WI38 (cell line): ENCODE results near the gene FAM204A.

Source experiments
- H3K4me3 ChIP-seq: 2 replicates; pipeline ENCODE4 v1.5.1; 2011; ENCODE audit warnings: low read depth, mild to moderate bottlenecking, control low read depth, low read length
- CTCF ChIP-seq: IDR thresholded peaks from 2 replicates; pipeline ENCODE4 v1.5.1; 2012; ENCODE audit warnings: low read depth, mild to moderate bottlenecking, control low read depth, low read length

FAM204A gene

GRCh38 chr10:118273662-118274061 is 68.5 kb downstream of the FAM204A start:
- TF ChIP-seq CTCF: no peak
- no peak overlapping the region for H3K4me3 ChIP-seq

GRCh38 chr10:118272767-118273166 is 69.4 kb downstream of the FAM204A start:
- H3K4me3 ChIP-seq: no peak overlapping the region
- no peak for TF ChIP-seq CTCF

- TF ChIP-seq CTCF: no peak
- peak overlapping the region; percentile 16 for H3K4me3 ChIP-seq
These were observed 69.9 kb downstream of the FAM204A start for GRCh38 chr10:118272149-118272721.

- no peak for TF ChIP-seq CTCF
- peak overlapping the region; percentile 16 for H3K4me3 ChIP-seq
These were observed 70.5 kb downstream of the FAM204A start for GRCh38 chr10:118271671-118272070.

GRCh38 chr10:118266098-118266748 is 75.9 kb downstream of the FAM204A start:
- no peak for TF ChIP-seq CTCF

GRCh38 chr10:118264838-118265470 is 77.2 kb downstream of the FAM204A start:
- no peak for TF ChIP-seq CTCF
- H3K4me3 ChIP-seq: no peak overlapping the region

More at GRCh38 chr10:118266098-118266748, 75.9 kb downstream of the FAM204A start:
- no peak overlapping the region for H3K4me3 ChIP-seq

- TF ChIP-seq CTCF: no peak
- H3K4me3 ChIP-seq: no peak overlapping the region
These were observed 77.9 kb downstream of the FAM204A start for GRCh38 chr10:118264252-118264651.
